Subcutaneous abdominal adipose tissue (tissue), 5 donors: ENCODE measurements around the gene DAB2IP.

Experiments used
- H3K27ac ChIP-seq: one replicate; pipeline ENCODE4 v1.7.0; 2013; ENCODE audit warnings: low read depth, mild to moderate bottlenecking, inconsistent platforms, low read length, moderate library complexity
- H3K27me3 ChIP-seq, 5 donors: one replicate each; pipeline ENCODE4 v1.7.0; 2013; ENCODE audit warnings: low read length in 5 of 5, inconsistent platforms in 1 of 5; ENCODE audit not compliant: control insufficient read depth in 5 of 5, insufficient read depth in 4 of 5
- H3K36me3 ChIP-seq, 5 donors: one replicate each; pipeline ENCODE4 v1.7.0; 2013; ENCODE audit warnings: low read length in 5 of 5; ENCODE audit not compliant: control insufficient read depth in 5 of 5, insufficient read depth in 5 of 5
- H3K4me1 ChIP-seq, 5 donors: one replicate each; pipeline ENCODE4 v1.7.0; 2013; ENCODE audit warnings: low read length in 5 of 5, mild to moderate bottlenecking in 3 of 5, moderate library complexity in 1 of 5; ENCODE audit not compliant: control insufficient read depth in 5 of 5, insufficient read depth in 5 of 5
- H3K4me3 ChIP-seq, 5 donors: one replicate each; pipeline ENCODE4 v1.7.0; 2013; ENCODE audit warnings: low read length in 5 of 5, low read depth in 1 of 5
- H3K9ac ChIP-seq, 5 donors: one replicate each; pipeline ENCODE4 v1.7.0; 2013; ENCODE audit warnings: low read length in 5 of 5, mild to moderate bottlenecking in 4 of 5, moderate library complexity in 3 of 5
- H3K9me3 ChIP-seq, 5 donors: one replicate each; pipeline ENCODE4 v1.7.0; 2013; ENCODE audit warnings: low read length in 5 of 5; ENCODE audit not compliant: control insufficient read depth in 5 of 5
- donor health status: healthy.
- donor health status: healthy.
- donor health status: healthy.
- donor health status: healthy.
- donor health status: healthy.

The DAB2IP gene

GRCh38 chr9:121770415-121771273, 119.2 kb downstream of the DAB2IP start:
- H3K4me1 ChIP-seq: peaks cover 0 to under 1% (median 0%) of the 10 kb centered on the region in 5 donors
- H3K27ac ChIP-seq: no peak overlapping the region
- H3K9ac ChIP-seq: no peak overlapping the region
- peaks cover 0 to 99% (median 98%) of the 10 kb centered on the region in 5 donors for H3K36me3 ChIP-seq
- no peak overlapping the region for H3K4me3 ChIP-seq
- H3K9me3 ChIP-seq: no peaks in the 10 kb centered on the region
- H3K27me3 ChIP-seq: no peaks in the 10 kb centered on the region

- Histone ChIP-seq H3K9ac (no peak overlapping the region), H3K27ac (no peak overlapping the region)
Observed at GRCh38 chr9:121771418-121771817, 120.0 kb downstream of the DAB2IP start.

DNA sequence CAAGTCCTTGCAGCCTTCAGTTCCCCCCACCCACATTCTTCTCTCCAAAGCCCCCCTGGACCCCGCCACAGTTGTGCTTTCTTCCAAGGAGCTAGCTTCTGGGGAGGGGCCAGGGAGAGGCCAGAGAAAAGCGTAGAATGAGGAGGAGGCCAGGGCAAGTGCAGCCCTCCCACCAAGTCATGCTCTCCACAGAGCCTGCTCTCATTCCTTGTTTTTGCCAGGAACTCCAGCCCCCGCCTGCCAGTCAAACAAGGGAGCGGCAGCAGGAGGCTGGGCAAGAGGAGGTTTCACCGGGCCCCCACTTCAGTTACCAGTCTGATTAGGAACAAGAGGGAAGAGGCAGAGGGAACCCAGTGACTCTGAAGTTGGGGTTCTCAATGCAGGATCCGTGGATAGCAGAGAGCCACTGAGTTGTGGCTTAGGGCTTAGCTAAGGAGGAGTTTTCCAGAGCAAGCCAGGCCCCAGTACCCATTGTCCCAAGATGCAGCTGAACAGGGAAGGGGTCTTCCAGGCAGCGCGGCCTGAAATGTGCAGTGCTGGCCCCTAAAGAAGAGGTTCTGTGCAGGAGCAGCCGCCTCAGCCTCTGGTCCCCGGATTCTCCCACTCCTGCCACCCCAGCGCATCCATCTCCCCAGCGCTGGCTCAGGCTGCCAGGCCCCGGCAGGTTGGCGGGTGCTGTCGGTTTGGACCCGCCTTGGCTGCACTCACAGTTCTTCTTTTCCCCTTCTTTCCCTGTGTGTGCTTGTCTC, 120.6 kb downstream of the DAB2IP start:
- no peaks in the 10 kb centered on the region for H3K4me1 ChIP-seq
- H3K27ac ChIP-seq: no peak overlapping the region
- H3K9ac ChIP-seq: no peak overlapping the region
- no peak overlapping the region for H3K4me3 ChIP-seq
- no peaks in the 10 kb centered on the region for H3K9me3 ChIP-seq
- H3K27me3 ChIP-seq: no peaks in the 10 kb centered on the region
- H3K36me3 ChIP-seq: peaks cover 0 to 99% (median 98%) of the 10 kb centered on the region in 5 donors

More at GRCh38 chr9:121771418-121771817, 120.0 kb downstream of the DAB2IP start:
- Histone ChIP-seq H3K4me1 (no peaks in the 10 kb centered on the region), H3K27me3 (no peaks in the 10 kb centered on the region), H3K36me3 (peaks cover 0 to 99% (median 98%) of the 10 kb centered on the region in 5 donors), H3K4me3 (no peak overlapping the region), H3K9me3 (no peaks in the 10 kb centered on the region)

GRCh38 chr9:121772600-121773285, 121.3 kb downstream of the DAB2IP start:
- Histone ChIP-seq H3K4me3 (no peak overlapping the region), H3K4me1 (no peaks in the 10 kb centered on the region), H3K9me3 (peaks cover 0 to 2% (median 0%) of the 10 kb centered on the region in 5 donors), H3K36me3 (peaks cover 6 to 99% (median 94%) of the 10 kb centered on the region in 5 donors), H3K27ac (no peak overlapping the region), H3K9ac (no peak overlapping the region), H3K27me3 (no peaks in the 10 kb centered on the region)

DNA sequence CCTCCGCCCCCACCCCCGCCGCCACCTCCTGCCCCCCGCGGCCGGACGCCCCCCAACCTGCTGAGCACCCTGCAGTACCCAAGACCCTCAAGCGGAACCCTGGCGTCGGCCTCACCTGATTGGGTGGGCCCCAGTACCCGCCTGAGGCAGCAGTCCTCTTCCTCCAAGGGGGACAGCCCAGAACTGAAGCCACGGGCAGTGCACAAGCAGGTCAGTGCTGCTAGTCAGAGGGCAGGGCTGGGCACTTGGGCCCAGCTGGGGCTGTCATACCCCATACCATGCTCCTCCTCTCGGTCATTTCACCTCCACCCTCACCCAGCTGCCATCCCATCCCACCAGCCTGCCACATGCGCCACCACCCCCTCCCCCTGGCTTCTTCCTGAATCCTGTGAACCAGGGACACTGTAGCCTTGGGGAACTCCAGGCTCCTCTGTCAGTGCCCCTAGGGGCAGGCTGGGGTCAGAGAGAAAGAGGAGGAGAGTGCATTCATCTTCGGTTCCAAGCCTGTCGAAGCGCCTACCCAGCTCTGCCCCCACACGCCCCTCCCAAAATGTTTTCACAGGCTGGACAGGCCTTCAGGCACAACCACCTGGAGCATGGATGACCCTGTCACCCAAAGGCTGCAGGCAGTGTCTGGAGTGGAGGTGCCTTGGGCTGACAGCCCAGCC, 122.0 kb downstream of the DAB2IP start:
- no peak overlapping the region for H3K9ac ChIP-seq
- H3K9me3 ChIP-seq: peaks cover 0 to 9% (median 4%) of the 10 kb centered on the region in 5 donors
- peaks cover 11 to 96% (median 88%) of the 10 kb centered on the region in 5 donors for H3K36me3 ChIP-seq
- H3K4me3 ChIP-seq: no peak overlapping the region
- no peak overlapping the region for H3K27ac ChIP-seq
- no peaks in the 10 kb centered on the region for H3K27me3 ChIP-seq
- H3K4me1 ChIP-seq: no peaks in the 10 kb centered on the region

DNA sequence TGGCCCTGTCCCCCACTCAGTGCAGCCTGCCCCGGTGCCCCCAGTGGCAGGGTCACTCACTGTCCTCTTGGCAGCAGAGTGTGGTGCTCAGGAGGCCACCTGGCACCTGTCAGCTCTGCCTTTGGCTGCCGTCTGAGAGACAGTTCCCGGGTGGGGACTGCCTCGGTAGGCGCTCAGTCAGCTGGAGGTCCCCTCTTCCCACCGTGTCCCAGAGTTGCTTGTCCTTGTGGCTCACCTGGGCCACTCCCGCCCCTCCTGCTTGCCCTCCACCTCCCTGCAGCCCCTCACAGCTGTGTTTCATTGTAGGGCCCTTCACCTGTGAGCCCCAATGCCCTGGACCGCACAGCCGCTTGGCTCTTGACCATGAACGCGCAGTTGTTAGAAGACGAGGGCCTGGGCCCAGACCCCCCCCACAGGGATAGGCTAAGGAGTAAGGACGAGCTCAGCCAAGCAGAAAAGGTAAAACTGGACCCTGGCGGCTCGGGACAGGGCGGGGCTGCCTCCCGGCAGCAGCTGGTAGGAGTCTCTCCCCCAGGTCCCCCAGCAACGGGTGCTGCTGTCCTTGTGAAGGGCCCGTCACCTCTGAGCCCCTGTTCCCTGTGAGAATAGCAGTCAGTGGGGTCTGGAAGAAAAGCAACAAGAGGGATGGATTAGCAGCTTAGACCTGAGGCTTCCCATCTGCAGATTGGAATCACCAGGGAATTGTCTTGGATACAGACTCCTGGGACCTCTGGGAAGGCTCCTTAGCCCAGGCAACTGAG, 122.7 kb downstream of the DAB2IP start:
- Histone ChIP-seq H3K36me3 (peaks cover 11 to 89% (median 83%) of the 10 kb centered on the region in 5 donors), H3K9me3 (peaks cover 0 to 11% (median 4%) of the 10 kb centered on the region in 5 donors), H3K4me3 (no peak overlapping the region), H3K4me1 (peaks cover 0 to 6% (median 0%) of the 10 kb centered on the region in 5 donors), H3K27ac (no peak overlapping the region), H3K27me3 (no peaks in the 10 kb centered on the region), H3K9ac (no peak overlapping the region)

- Histone ChIP-seq H3K9me3 (peaks cover 0 to 11% (median 4%) of the 10 kb centered on the region in 5 donors), H3K4me3 (no peak overlapping the region), H3K36me3 (peaks cover 11 to 80% (median 75%) of the 10 kb centered on the region in 5 donors), H3K27ac (no peak overlapping the region), H3K9ac (no peak overlapping the region), H3K4me1 (peaks cover 0 to 10% (median 0%) of the 10 kb centered on the region in 5 donors), H3K27me3 (no peaks in the 10 kb centered on the region)
Observed at GRCh38 chr9:121774715-121775613, 123.5 kb downstream of the DAB2IP start.

DNA sequence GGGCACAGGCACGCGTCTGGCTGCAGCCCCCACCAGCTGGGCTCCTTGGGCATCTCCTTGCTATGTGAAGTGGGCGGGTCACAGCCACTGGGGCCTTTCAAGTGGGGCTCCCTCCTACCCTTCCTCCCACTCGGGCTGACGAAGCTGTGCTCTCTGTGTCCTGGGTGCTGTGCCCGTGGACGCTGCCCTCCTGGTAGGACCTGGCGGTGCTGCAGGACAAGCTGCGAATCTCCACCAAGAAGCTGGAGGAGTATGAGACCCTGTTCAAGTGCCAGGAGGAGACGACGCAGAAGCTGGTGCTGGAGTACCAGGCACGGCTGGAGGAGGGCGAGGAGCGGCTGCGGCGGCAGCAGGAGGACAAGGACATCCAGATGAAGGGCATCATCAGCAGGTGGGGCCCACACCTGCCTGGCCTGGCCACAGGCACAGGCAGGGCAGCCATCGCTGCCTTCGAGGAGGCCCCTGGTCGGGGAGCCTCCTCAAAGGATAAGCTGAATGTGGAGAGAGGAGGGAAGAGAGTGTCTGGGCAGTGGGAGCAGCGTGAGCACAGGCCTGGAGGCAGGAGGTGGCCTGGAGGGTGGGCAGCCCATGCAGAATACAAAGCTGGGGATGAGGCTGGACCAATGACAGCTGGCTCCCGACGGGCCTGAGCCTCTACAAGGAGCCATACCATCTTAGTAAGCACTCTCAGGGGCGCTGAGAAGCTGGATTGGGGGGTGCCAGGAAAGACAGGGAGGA, 124.7 kb downstream of the DAB2IP start:
- H3K4me1 ChIP-seq: peaks cover 0 to 13% (median 0%) of the 10 kb centered on the region in 5 donors
- no peaks in the 10 kb centered on the region for H3K27me3 ChIP-seq
- peaks cover 0 to 11% (median 4%) of the 10 kb centered on the region in 5 donors for H3K9me3 ChIP-seq
- peaks cover 11 to 78% (median 74%) of the 10 kb centered on the region in 5 donors for H3K36me3 ChIP-seq
- no peak overlapping the region for H3K4me3 ChIP-seq
- H3K27ac ChIP-seq: no peak overlapping the region
- H3K9ac ChIP-seq: no peak overlapping the region
